SK-N-SH (cell line): ENCODE measurements around the gene ETV6. TPM values are rescaled to one million over a fixed set of nuclear protein-coding genes. Genes with fewer than 3 reads are reported as not detected.

Experiments
- CTCF ChIA-PET: fragments of 300-600, 350-600 bp; formaldehyde crosslinking; extraction: SDS; loops from one replicate; lab custom pipeline; 2021; lab: Yijun Ruan, JAX
- POLR2A ChIA-PET: fragments of 350-600 bp; sonication (Branson Sonifier 250); formaldehyde crosslinking; extraction: SDS; loops from one replicate; lab custom pipeline; 2020; ENCODE audit warnings: antibody characterized with exemption, inconsistent platforms; lab: Yijun Ruan, JAX
- DNase-seq: peaks from one replicate; pipeline ENCODE4 v3.0.0; 2012
- H2AFZ ChIP-seq: fragments of 200-600 bp; sonication (generic); 2 replicates; pipeline ENCODE4 v1.8.1; 2016; ENCODE audit warnings: antibody characterized with exemption, mild to moderate bottlenecking, low read depth
- H3F3A ChIP-seq: fragments of 200-600 bp; sonication (generic); replicated peaks from 2 replicates; pipeline ENCODE3; 2016; ENCODE audit warnings: antibody characterized with exemption, mild to moderate bottlenecking; ENCODE audit not compliant: insufficient read depth
- H3K27ac ChIP-seq, 2 experiments: fragments of 200-500 bp in 1 of 2; fragments of 200-600 bp in 1 of 2; sonication (Bioruptor generic) in 1 of 2; sonication (generic), shearing (Covaris generic) in 1 of 2; 2 replicates each; pipeline versions ENCODE4 v1.5.1 to v1.6.1; 2014 to 2016; ENCODE audit warnings: low read depth in 2 of 2, inconsistent platforms in 1 of 2, low read length in 1 of 2, mild to moderate bottlenecking in 1 of 2, mixed read lengths in 1 of 2
- H3K27me3 ChIP-seq: fragments of 200-600 bp; sonication (generic), shearing (Covaris generic); 2 replicates; pipeline ENCODE4 v1.6.1; 2016; ENCODE audit warnings: mixed run types; ENCODE audit not compliant: insufficient read depth
- H3K36me3 ChIP-seq, 2 experiments: fragments of 200-500 bp in 1 of 2; fragments of 200-600 bp in 1 of 2; sonication (Bioruptor generic) in 1 of 2; sonication (generic) in 1 of 2; replicated peaks in 1 of 2; 2 replicates each; pipeline versions ENCODE3 to v1.5.1; 2014 to 2016; ENCODE audit warnings: low read length in 1 of 2, mild to moderate bottlenecking in 1 of 2; ENCODE audit not compliant: insufficient read depth in 2 of 2, control insufficient read depth in 1 of 2
- H3K4me1 ChIP-seq, 2 experiments: fragments of 200-500 bp in 1 of 2; fragments of 200-600 bp in 1 of 2; sonication (Bioruptor generic) in 1 of 2; sonication (generic), shearing (Covaris generic) in 1 of 2; 2 replicates each; pipeline versions ENCODE4 v1.5.1 to v1.6.1; 2014 to 2016; ENCODE audit warnings: low read depth in 1 of 2, low read length in 1 of 2, mixed run types in 1 of 2; ENCODE audit not compliant: insufficient read depth in 2 of 2, control insufficient read depth in 1 of 2
- H3K4me2 ChIP-seq: fragments of 200-600 bp; sonication (generic), shearing (Covaris generic); 2 replicates; pipeline ENCODE4 v1.6.1; 2017; ENCODE audit warnings: mixed run types
- H3K4me3 ChIP-seq, 2 experiments: fragments of 200-500 bp in 1 of 2; fragments of 200-600 bp in 1 of 2; sonication (Bioruptor generic) in 1 of 2; sonication (generic), shearing (Covaris generic) in 1 of 2; 2 replicates each; pipeline versions ENCODE4 v1.5.1 to v1.8.1; 2014 to 2016; ENCODE audit warnings: low read depth in 2 of 2, inconsistent platforms in 1 of 2, low read length in 1 of 2, mild to moderate bottlenecking in 1 of 2, mixed read lengths in 1 of 2, moderate library complexity in 1 of 2
- H3K79me2 ChIP-seq: fragments of 200-600 bp; sonication (generic); 2 replicates; pipeline ENCODE4 v1.8.1; 2017; ENCODE audit warnings: mild to moderate bottlenecking; ENCODE audit not compliant: insufficient read depth
- H3K9ac ChIP-seq: fragments of 200-600 bp; sonication (generic); 2 replicates; pipeline ENCODE4 v1.6.1; 2017; ENCODE audit warnings: mixed run types
- H3K9me2 ChIP-seq: fragments of 200-600 bp; sonication (generic); 2 replicates; pipeline ENCODE4 v1.6.1; 2017; ENCODE audit warnings: mixed run types
- H3K9me3 ChIP-seq: fragments of 200-600 bp; sonication (generic); 2 replicates; pipeline ENCODE4 v1.6.1; 2017; ENCODE audit warnings: mixed run types, mild to moderate bottlenecking, moderate library complexity
- H4K20me1 ChIP-seq: fragments of 200-600 bp; sonication (generic); 2 replicates; pipeline ENCODE4 v1.6.1; 2017; ENCODE audit warnings: mild to moderate bottlenecking, mixed run types; ENCODE audit not compliant: insufficient read depth
- EP300 ChIP-seq, 2 experiments: IDR thresholded peaks; 2 replicates each; pipeline versions ENCODE4 v1.4.0 to v1.6.1; 2012; ENCODE audit warnings: borderline replicate concordance in 1 of 2, low read depth in 1 of 2, low read length in 1 of 2
- EZH2phosphoT487 ChIP-seq: fragments of 200-600 bp; sonication (generic); IDR thresholded peaks from 2 replicates; pipeline ENCODE4 v1.6.1; 2017; ENCODE audit warnings: low read depth, mixed run types, mild to moderate bottlenecking, antibody characterized with exemption, moderate library complexity, borderline replicate concordance
- FOSL2 ChIP-seq: IDR thresholded peaks from 2 replicates; pipeline ENCODE4 v1.4.0; 2012; ENCODE audit warnings: low read depth, mild to moderate bottlenecking, moderate library complexity, borderline replicate concordance
- FOXM1 ChIP-seq: IDR thresholded peaks from 2 replicates; pipeline ENCODE4 v1.4.0; 2012; ENCODE audit warnings: low read depth, mild to moderate bottlenecking
- GABPA ChIP-seq: IDR thresholded peaks from 2 replicates; pipeline ENCODE4 v1.4.0; 2012; ENCODE audit warnings: low read depth, mild to moderate bottlenecking
- MXI1 ChIP-seq: IDR thresholded peaks from 2 replicates; pipeline ENCODE4 v1.6.1; 2012; ENCODE audit warnings: mild to moderate bottlenecking, low read depth, low read length, improper control_type of control experiment
- SIN3A ChIP-seq: IDR thresholded peaks from 2 replicates; pipeline ENCODE4 v1.6.1; 2012; ENCODE audit warnings: low read depth, mild to moderate bottlenecking, low read length, moderate library complexity, borderline replicate concordance
- YY1 ChIP-seq: IDR thresholded peaks from 2 replicates; pipeline ENCODE4 v1.4.0; 2012; ENCODE audit warnings: low read depth, mild to moderate bottlenecking
- ZBTB33 ChIP-seq: IDR thresholded peaks from 2 replicates; pipeline ENCODE4 v1.4.0; 2012; ENCODE audit warnings: low read depth, borderline replicate concordance
- WGBS: methylation state at CpG from one replicate; pipeline ENCODE4 v1.1.6; 2017; ENCODE audit warnings: low lambda C conversion rate; 5-methylcytosine and 5-hydroxymethylcytosine counted together
- polyA plus RNA-seq, 3 experiments: library from polyadenylated mRNA; depleted of rRNA; stranded (reverse); fragments of >200 nt; gene quantifications; 2 replicates each; pipeline ENCODE4 v1.2.3, GENCODE V29; 2012
- TF ChIP-seq, protein P1 (sequence below): IDR thresholded peaks from 2 replicates; pipeline ENCODE4 v1.6.1; 2012; ENCODE audit warnings: mild to moderate bottlenecking, low read depth, low read length, moderate library complexity
- TF ChIP-seq, protein P2 (sequence below): fragments of 200-600 bp; sonication (generic); IDR thresholded peaks from 2 replicates; pipeline ENCODE4 v1.6.1; 2017; ENCODE audit warnings: antibody characterized with exemption, mild to moderate bottlenecking, moderate library complexity
- TF ChIP-seq, protein P3 (sequence below): fragments of 150-350 bp; IDR thresholded peaks from 2 replicates; pipeline ENCODE4 v1.6.1; 2016; ENCODE audit warnings: mild to moderate bottlenecking, low read depth, low read length

ETV6 gene
- polyA plus RNA-seq, 1 of the 3 experiments (the other 2 are of a cell fraction): 4.0 TPM

DNA sequence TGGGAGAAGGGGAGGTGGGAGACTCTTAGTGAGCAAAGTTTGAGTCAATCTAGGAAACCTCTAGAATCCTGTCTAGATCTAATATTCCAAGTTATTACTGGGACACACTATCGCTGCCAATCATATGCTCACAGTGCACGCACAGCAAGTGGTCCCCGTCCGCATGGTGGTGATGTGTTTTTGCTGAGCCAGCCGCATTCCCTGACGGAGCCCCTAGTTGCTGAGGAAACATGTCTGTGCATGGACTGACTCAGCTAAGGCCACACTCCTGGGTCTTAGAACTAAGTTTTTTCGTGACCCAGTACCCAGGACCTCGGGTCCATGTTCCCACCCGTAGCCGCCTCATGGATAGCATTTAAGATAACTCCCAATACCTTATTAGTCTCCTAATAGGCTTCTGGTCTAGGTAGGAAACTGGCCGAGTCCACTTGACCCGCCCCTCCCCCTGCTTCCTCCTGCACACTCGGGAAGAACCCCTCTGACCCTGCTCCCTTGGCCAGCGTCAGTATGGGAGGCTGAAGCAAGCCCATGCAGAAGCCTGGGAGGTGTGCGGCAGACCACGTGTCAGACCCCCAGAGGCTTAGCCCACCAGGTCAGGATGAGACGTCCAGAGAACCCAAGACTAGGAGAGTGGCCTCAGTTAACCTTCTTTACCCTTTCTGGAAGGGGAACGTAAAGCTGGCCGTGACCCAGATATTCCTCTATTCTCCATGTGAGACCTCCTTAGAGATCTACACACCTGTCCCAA lies 200.5 kb downstream of the ETV6 start:
- Histone ChIP-seq H3K27ac (no peak overlapping the region), H2AFZ (no peak overlapping the region), H3K9me3 (no peaks in the 10 kb centered on the region), H3K9ac (no peak overlapping the region), H3K4me1 (no peaks in the 10 kb centered on the region; a peak in 1 of 4 replicates), H3F3A (no peaks in the 10 kb centered on the region), H4K20me1 (no peaks in the 10 kb centered on the region), H3K4me3 (no peak overlapping the region), H3K9me2 (no peaks in the 10 kb centered on the region), H3K79me2 (peaks cover 3% of the 10 kb centered on the region; the same call in 1 of the 2 replicates), H3K27me3 (no peaks in the 10 kb centered on the region), H3K36me3 (peaks cover 14 to 25% of the 10 kb centered on the region in 2 experiments), H3K4me2 (no peak overlapping the region)
- no peak for DNase-seq
- POLR2A ChIA-PET: no interaction called here
- 97% methylated on average over 15 of the region's 19 CpGs for WGBS
- TF ChIP-seq SIN3A (no peak), ZBTB33 (no peak), MXI1 (no peak), YY1 (no peak), GABPA (no peak), EP300 (IDR thresholded peaks at IDR 0.05; ENCODE audit: borderline replicate concordance in 1 of 2, low read depth in 1 of 2, low read length in 1 of 2) (no peak), FOXM1 (no peak), EZH2phosphoT487 (no peak), FOSL2 (no peak)
- TF ChIP-seq, protein P1, sequence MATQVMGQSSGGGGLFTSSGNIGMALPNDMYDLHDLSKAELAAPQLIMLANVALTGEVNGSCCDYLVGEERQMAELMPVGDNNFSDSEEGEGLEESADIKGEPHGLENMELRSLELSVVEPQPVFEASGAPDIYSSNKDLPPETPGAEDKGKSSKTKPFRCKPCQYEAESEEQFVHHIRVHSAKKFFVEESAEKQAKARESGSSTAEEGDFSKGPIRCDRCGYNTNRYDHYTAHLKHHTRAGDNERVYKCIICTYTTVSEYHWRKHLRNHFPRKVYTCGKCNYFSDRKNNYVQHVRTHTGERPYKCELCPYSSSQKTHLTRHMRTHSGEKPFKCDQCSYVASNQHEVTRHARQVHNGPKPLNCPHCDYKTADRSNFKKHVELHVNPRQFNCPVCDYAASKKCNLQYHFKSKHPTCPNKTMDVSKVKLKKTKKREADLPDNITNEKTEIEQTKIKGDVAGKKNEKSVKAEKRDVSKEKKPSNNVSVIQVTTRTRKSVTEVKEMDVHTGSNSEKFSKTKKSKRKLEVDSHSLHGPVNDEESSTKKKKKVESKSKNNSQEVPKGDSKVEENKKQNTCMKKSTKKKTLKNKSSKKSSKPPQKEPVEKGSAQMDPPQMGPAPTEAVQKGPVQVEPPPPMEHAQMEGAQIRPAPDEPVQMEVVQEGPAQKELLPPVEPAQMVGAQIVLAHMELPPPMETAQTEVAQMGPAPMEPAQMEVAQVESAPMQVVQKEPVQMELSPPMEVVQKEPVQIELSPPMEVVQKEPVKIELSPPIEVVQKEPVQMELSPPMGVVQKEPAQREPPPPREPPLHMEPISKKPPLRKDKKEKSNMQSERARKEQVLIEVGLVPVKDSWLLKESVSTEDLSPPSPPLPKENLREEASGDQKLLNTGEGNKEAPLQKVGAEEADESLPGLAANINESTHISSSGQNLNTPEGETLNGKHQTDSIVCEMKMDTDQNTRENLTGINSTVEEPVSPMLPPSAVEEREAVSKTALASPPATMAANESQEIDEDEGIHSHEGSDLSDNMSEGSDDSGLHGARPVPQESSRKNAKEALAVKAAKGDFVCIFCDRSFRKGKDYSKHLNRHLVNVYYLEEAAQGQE: no peak
- TF ChIP-seq, protein P2, sequence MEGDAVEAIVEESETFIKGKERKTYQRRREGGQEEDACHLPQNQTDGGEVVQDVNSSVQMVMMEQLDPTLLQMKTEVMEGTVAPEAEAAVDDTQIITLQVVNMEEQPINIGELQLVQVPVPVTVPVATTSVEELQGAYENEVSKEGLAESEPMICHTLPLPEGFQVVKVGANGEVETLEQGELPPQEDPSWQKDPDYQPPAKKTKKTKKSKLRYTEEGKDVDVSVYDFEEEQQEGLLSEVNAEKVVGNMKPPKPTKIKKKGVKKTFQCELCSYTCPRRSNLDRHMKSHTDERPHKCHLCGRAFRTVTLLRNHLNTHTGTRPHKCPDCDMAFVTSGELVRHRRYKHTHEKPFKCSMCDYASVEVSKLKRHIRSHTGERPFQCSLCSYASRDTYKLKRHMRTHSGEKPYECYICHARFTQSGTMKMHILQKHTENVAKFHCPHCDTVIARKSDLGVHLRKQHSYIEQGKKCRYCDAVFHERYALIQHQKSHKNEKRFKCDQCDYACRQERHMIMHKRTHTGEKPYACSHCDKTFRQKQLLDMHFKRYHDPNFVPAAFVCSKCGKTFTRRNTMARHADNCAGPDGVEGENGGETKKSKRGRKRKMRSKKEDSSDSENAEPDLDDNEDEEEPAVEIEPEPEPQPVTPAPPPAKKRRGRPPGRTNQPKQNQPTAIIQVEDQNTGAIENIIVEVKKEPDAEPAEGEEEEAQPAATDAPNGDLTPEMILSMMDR: no peak
- TF ChIP-seq, protein P3, sequence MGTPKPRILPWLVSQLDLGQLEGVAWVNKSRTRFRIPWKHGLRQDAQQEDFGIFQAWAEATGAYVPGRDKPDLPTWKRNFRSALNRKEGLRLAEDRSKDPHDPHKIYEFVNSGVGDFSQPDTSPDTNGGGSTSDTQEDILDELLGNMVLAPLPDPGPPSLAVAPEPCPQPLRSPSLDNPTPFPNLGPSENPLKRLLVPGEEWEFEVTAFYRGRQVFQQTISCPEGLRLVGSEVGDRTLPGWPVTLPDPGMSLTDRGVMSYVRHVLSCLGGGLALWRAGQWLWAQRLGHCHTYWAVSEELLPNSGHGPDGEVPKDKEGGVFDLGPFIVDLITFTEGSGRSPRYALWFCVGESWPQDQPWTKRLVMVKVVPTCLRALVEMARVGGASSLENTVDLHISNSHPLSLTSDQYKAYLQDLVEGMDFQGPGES: no peak
- CTCF ChIA-PET: no interaction called here
